Mononuclear cell (primary cell): ENCODE data around the gene DTX4. TPM values are rescaled to one million over a fixed set of nuclear protein-coding genes. Genes with fewer than 3 reads are reported as not detected.

Source experiments
- H3K27me3 ChIP-seq: 2 replicates; pipeline ENCODE4 v1.6.0; 2011; ENCODE audit warnings: low read length, control low read depth; ENCODE audit not compliant: insufficient read depth
- H3K4me1 ChIP-seq: 2 replicates; pipeline ENCODE4 v1.5.1; 2011; ENCODE audit warnings: mild to moderate bottlenecking, low read length, control low read depth; ENCODE audit not compliant: insufficient read depth
- H3K4me3 ChIP-seq: 2 replicates; pipeline ENCODE4 v1.5.1; 2011; ENCODE audit warnings: mild to moderate bottlenecking, low read length, moderate library complexity
- H3K9me3 ChIP-seq: 2 replicates; pipeline ENCODE4 v1.5.1; 2011; ENCODE audit warnings: low read depth, mild to moderate bottlenecking, control low read depth, low read length
- total RNA-seq: library from RNA; depleted of rRNA; stranded (reverse); fragments of >200 nt; gene quantifications from one replicate; pipeline ENCODE4 v1.2.3, GENCODE V29; 2012

DTX4 gene
- total RNA-seq, 1 donor: 5.2 TPM

GRCh38 chr11:59216641-59217564 lies 45.0 kb downstream of the DTX4 start:
- H3K9me3 ChIP-seq: no peaks in the 10 kb centered on the region
- H3K4me1 ChIP-seq: peaks cover 92% of the 10 kb centered on the region
- H3K27me3 ChIP-seq: no peaks in the 10 kb centered on the region
- no peak overlapping the region for H3K4me3 ChIP-seq

GRCh38 chr11:59218319-59218718 lies 46.4 kb downstream of the DTX4 start:
- Histone ChIP-seq H3K4me1 (peaks cover 98% of the 10 kb centered on the region), H3K4me3 (no peak overlapping the region), H3K9me3 (no peaks in the 10 kb centered on the region), H3K27me3 (no peaks in the 10 kb centered on the region)

- Histone ChIP-seq H3K9me3 (no peaks in the 10 kb centered on the region), H3K27me3 (no peaks in the 10 kb centered on the region), H3K4me1 (peaks cover 98% of the 10 kb centered on the region), H3K4me3 (no peak overlapping the region)
These were observed 47.0 kb downstream of the DTX4 start for GRCh38 chr11:59218893-59219292.

- Histone ChIP-seq H3K9me3 (no peaks in the 10 kb centered on the region), H3K4me3 (no peak overlapping the region), H3K27me3 (no peaks in the 10 kb centered on the region), H3K4me1 (peaks cover 98% of the 10 kb centered on the region)
These were observed 47.9 kb downstream of the DTX4 start for GRCh38 chr11:59219836-59220235.

GRCh38 chr11:59221441-59221840 lies 49.5 kb downstream of the DTX4 start:
- Histone ChIP-seq H3K4me3 (no peak overlapping the region), H3K4me1 (peaks cover 96% of the 10 kb centered on the region)

GRCh38 chr11:59222464-59223060 lies 50.6 kb downstream of the DTX4 start:
- Histone ChIP-seq H3K4me1 (peaks cover 84% of the 10 kb centered on the region), H3K4me3 (no peak overlapping the region), H3K9me3 (no peaks in the 10 kb centered on the region), H3K27me3 (no peaks in the 10 kb centered on the region)

More at GRCh38 chr11:59221441-59221840, 49.5 kb downstream of the DTX4 start:
- Histone ChIP-seq H3K9me3 (no peaks in the 10 kb centered on the region), H3K27me3 (no peaks in the 10 kb centered on the region)

- H3K27me3 ChIP-seq: no peaks in the 10 kb centered on the region
These were observed 51.2 kb downstream of the DTX4 start for GRCh38 chr11:59223177-59223576.

GRCh38 chr11:59223611-59224010 lies 51.7 kb downstream of the DTX4 start:
- Histone ChIP-seq H3K9me3 (no peaks in the 10 kb centered on the region), H3K4me3 (no peak overlapping the region), H3K27me3 (no peaks in the 10 kb centered on the region), H3K4me1 (peaks cover 74% of the 10 kb centered on the region)

More at GRCh38 chr11:59223177-59223576, 51.2 kb downstream of the DTX4 start:
- no peak overlapping the region for H3K4me3 ChIP-seq
- peaks cover 78% of the 10 kb centered on the region for H3K4me1 ChIP-seq
- no peaks in the 10 kb centered on the region for H3K9me3 ChIP-seq

- no peak overlapping the region for H3K4me3 ChIP-seq
- no peaks in the 10 kb centered on the region for H3K27me3 ChIP-seq
- H3K4me1 ChIP-seq: peaks cover 66% of the 10 kb centered on the region
- no peaks in the 10 kb centered on the region for H3K9me3 ChIP-seq
These were observed 52.5 kb downstream of the DTX4 start for GRCh38 chr11:59224351-59224928.

GRCh38 chr11:59225017-59225416 lies 53.1 kb downstream of the DTX4 start:
- Histone ChIP-seq H3K4me3 (no peak overlapping the region), H3K4me1 (peaks cover 60% of the 10 kb centered on the region), H3K27me3 (no peaks in the 10 kb centered on the region), H3K9me3 (no peaks in the 10 kb centered on the region)

- Histone ChIP-seq H3K4me1 (peaks cover 46% of the 10 kb centered on the region), H3K9me3 (no peaks in the 10 kb centered on the region), H3K4me3 (no peak overlapping the region), H3K27me3 (no peaks in the 10 kb centered on the region)
These were observed 54.5 kb downstream of the DTX4 start for GRCh38 chr11:59226396-59226795.

- Histone ChIP-seq H3K4me1 (peaks cover 3% of the 10 kb centered on the region), H3K9me3 (peaks cover 23% of the 10 kb centered on the region), H3K4me3 (no peak overlapping the region), H3K27me3 (no peaks in the 10 kb centered on the region)
These were observed 68.4 kb downstream of the DTX4 start for GRCh38 chr11:59240322-59240721.

GRCh38 chr11:59243633-59244032 lies 71.7 kb downstream of the DTX4 start:
- Histone ChIP-seq H3K4me3 (no peak overlapping the region), H3K27me3 (no peaks in the 10 kb centered on the region)

GRCh38 chr11:59247531-59248227 lies 75.7 kb downstream of the DTX4 start:
- peaks cover 59% of the 10 kb centered on the region for H3K4me1 ChIP-seq
- no peak overlapping the region for H3K4me3 ChIP-seq
- no peaks in the 10 kb centered on the region for H3K9me3 ChIP-seq

More at GRCh38 chr11:59243633-59244032, 71.7 kb downstream of the DTX4 start:
- peaks cover 33% of the 10 kb centered on the region for H3K4me1 ChIP-seq
- H3K9me3 ChIP-seq: peaks cover 14% of the 10 kb centered on the region

GRCh38 chr11:59249535-59249934 lies 77.6 kb downstream of the DTX4 start:
- no peaks in the 10 kb centered on the region for H3K27me3 ChIP-seq
- no peaks in the 10 kb centered on the region for H3K9me3 ChIP-seq
- no peak overlapping the region for H3K4me3 ChIP-seq
- H3K4me1 ChIP-seq: peaks cover 68% of the 10 kb centered on the region

More at GRCh38 chr11:59247531-59248227, 75.7 kb downstream of the DTX4 start:
- no peaks in the 10 kb centered on the region for H3K27me3 ChIP-seq
